ENCODE data around the gene WT1.
A peak's percentile ranks its signal among the peaks of the same experiment; 100 is the strongest.

The WT1 gene

DNA sequence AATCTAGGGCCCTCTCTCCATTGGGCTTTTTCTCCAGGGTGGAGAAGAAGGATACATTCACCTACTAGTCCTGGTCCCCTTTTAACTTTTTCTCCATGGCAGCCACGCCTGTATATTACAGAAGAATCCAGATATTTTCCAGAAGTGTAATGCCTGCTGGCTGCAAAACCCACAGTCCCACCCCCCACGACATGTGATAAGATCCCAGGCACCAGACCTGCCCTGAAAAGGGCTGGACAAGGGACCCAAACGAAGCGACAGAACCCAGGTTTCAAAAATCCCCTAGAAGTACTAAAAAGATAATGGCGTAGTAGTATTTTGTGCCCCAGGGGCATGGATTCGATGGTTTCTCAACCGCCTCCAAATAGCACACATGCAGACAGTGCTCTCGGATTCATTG, 2.8 kb downstream of the WT1 start:
- no peak overlapping the region for H2AK5ac ChIP-seq (ENCODE audit: low read depth, low read length)
- no peak overlapping the region for H2BK5ac ChIP-seq (ENCODE audit: low read length)
- H4K91ac ChIP-seq (ENCODE audit: low read depth, low read length, poor library complexity): no peak overlapping the region
- H3K27me3 ChIP-seq (ENCODE audit: control insufficient read depth in 3 of 3, insufficient read depth in 3 of 3, low read depth in 1 of 3, low read length in 3 of 3): peaks cover 84 to 99% (median 99%) of the 10 kb centered on the region in 3 experiments
- peaks cover 0 to 6% of the 10 kb centered on the region in 2 donors for H3K4me1 ChIP-seq (ENCODE audit: control insufficient read depth in 2 of 2, insufficient read depth in 1 of 2, low read depth in 1 of 2, low read length in 2 of 2)
- no peak overlapping the region for H4K8ac ChIP-seq (ENCODE audit: low read depth, low read length)
- no peak overlapping the region for H3K18ac ChIP-seq (ENCODE audit: low read length)
- no peaks in the 10 kb centered on the region for H3K79me1 ChIP-seq (ENCODE audit: low read depth, low read length)
- H3K9me3 ChIP-seq (replicated peaks in 1 of 2; ENCODE audit: control insufficient read depth in 2 of 2, insufficient read depth in 1 of 2, low read depth in 1 of 2, low read length in 2 of 2): peaks cover 2 to 8% of the 10 kb centered on the region in 2 donors
- H3K36me3 ChIP-seq (replicated peaks in 1 of 2; ENCODE audit: control insufficient read depth in 2 of 2, insufficient read depth in 2 of 2, low read length in 2 of 2): no peaks in the 10 kb centered on the region
- H2BK12ac ChIP-seq (ENCODE audit: low read length): no peak overlapping the region
- H2BK120ac ChIP-seq (ENCODE audit: low read depth, low read length): no peak overlapping the region
- H3K23ac ChIP-seq (ENCODE audit: low read depth, low read length, poor library complexity): no peak overlapping the region
- WGBS, 2 donors (ENCODE audit: extremely low coverage in 2 of 2, insufficient read length in 2 of 2, insufficient replicate concordance in 1 of 2): no CpG with 5 or more reads among the region's 8 CpGs
- H2BK15ac ChIP-seq (ENCODE audit: low read length): no peak overlapping the region
- H3K9ac ChIP-seq (ENCODE audit: low read depth, low read length, poor library complexity): no peak overlapping the region
- no peak for DNase-seq (ENCODE audit: low spot score)
- H3K27ac ChIP-seq (replicated peaks; ENCODE audit: low read length): no peak overlapping the region
- H3K14ac ChIP-seq (ENCODE audit: low read length): no peak overlapping the region
- no peak overlapping the region for H3K4me2 ChIP-seq (ENCODE audit: insufficient read depth, low read length, poor library complexity, severe bottlenecking)
- H3K4me3 ChIP-seq (ENCODE audit: low read length in 2 of 2): no peak overlapping the region
- no peak overlapping the region for H3K4ac ChIP-seq (ENCODE audit: low read length)
- no peak overlapping the region for H2AFZ ChIP-seq (ENCODE audit: low read length)

GRCh38 chr11:32430568-32431381, 4.6 kb downstream of the WT1 start:
- Histone ChIP-seq H2BK5ac (ENCODE audit: low read length) (no peak overlapping the region), H3K4ac (ENCODE audit: low read length) (no peak overlapping the region), H3K4me1 (ENCODE audit: control insufficient read depth in 2 of 2, insufficient read depth in 1 of 2, low read depth in 1 of 2, low read length in 2 of 2) (peaks cover 0 to 11% of the 10 kb centered on the region in 2 donors), H3K36me3 (replicated peaks in 1 of 2; ENCODE audit: control insufficient read depth in 2 of 2, insufficient read depth in 2 of 2, low read length in 2 of 2) (no peaks in the 10 kb centered on the region), H3K27me3 (ENCODE audit: control insufficient read depth in 3 of 3, insufficient read depth in 3 of 3, low read depth in 1 of 3, low read length in 3 of 3) (peaks cover 77 to 99% (median 99%) of the 10 kb centered on the region in 3 experiments), H3K79me1 (ENCODE audit: low read depth, low read length) (no peaks in the 10 kb centered on the region), H3K9me3 (replicated peaks in 1 of 2; ENCODE audit: control insufficient read depth in 2 of 2, insufficient read depth in 1 of 2, low read depth in 1 of 2, low read length in 2 of 2) (peaks cover 2 to 8% of the 10 kb centered on the region in 2 donors), H3K4me3 (ENCODE audit: low read length in 2 of 2) (no peak overlapping the region), H3K9ac (ENCODE audit: low read depth, low read length, poor library complexity) (no peak overlapping the region), H3K14ac (ENCODE audit: low read length) (peak overlapping the region; percentile 48), H3K23ac (ENCODE audit: low read depth, low read length, poor library complexity) (peak overlapping the region; percentile 20), H2BK120ac (ENCODE audit: low read depth, low read length) (peak overlapping the region; percentile 27), H4K8ac (ENCODE audit: low read depth, low read length) (no peak overlapping the region), H3K27ac (replicated peaks; ENCODE audit: low read length) (no peak overlapping the region), H3K4me2 (ENCODE audit: insufficient read depth, low read length, poor library complexity, severe bottlenecking) (peak overlapping the region; percentile 36), H2BK15ac (ENCODE audit: low read length) (no peak overlapping the region), H2AK5ac (ENCODE audit: low read depth, low read length) (peak overlapping the region; percentile 32), H2BK12ac (ENCODE audit: low read length) (no peak overlapping the region), H3K18ac (ENCODE audit: low read length) (peak overlapping the region; percentile 20), H2AFZ (ENCODE audit: low read length) (peak overlapping the region; percentile 37), H4K91ac (ENCODE audit: low read depth, low read length, poor library complexity) (no peak overlapping the region)
- no peak for DNase-seq (ENCODE audit: low spot score)
- WGBS, 2 donors (ENCODE audit: extremely low coverage in 2 of 2, insufficient read length in 2 of 2, insufficient replicate concordance in 1 of 2): no CpG with 5 or more reads among the region's 59 CpGs

- Histone ChIP-seq H3K14ac (ENCODE audit: low read length) (no peak overlapping the region), H3K27ac (replicated peaks; ENCODE audit: low read length) (no peak overlapping the region), H2AK5ac (ENCODE audit: low read depth, low read length) (no peak overlapping the region), H3K9ac (ENCODE audit: low read depth, low read length, poor library complexity) (no peak overlapping the region), H2BK12ac (ENCODE audit: low read length) (no peak overlapping the region), H3K18ac (ENCODE audit: low read length) (no peak overlapping the region), H3K27me3 (ENCODE audit: control insufficient read depth in 3 of 3, insufficient read depth in 3 of 3, low read depth in 1 of 3, low read length in 3 of 3) (peaks cover 68 to 99% (median 97%) of the 10 kb centered on the region in 3 experiments), H3K4me3 (ENCODE audit: low read length in 2 of 2) (no peak overlapping the region), H2BK15ac (ENCODE audit: low read length) (no peak overlapping the region), H3K23ac (ENCODE audit: low read depth, low read length, poor library complexity) (no peak overlapping the region), H3K36me3 (replicated peaks in 1 of 2; ENCODE audit: control insufficient read depth in 2 of 2, insufficient read depth in 2 of 2, low read length in 2 of 2) (no peaks in the 10 kb centered on the region), H4K91ac (ENCODE audit: low read depth, low read length, poor library complexity) (no peak overlapping the region), H3K4me1 (ENCODE audit: control insufficient read depth in 2 of 2, insufficient read depth in 1 of 2, low read depth in 1 of 2, low read length in 2 of 2) (peaks cover 0 to 8% of the 10 kb centered on the region in 2 donors), H3K4me2 (ENCODE audit: insufficient read depth, low read length, poor library complexity, severe bottlenecking) (no peak overlapping the region), H3K79me1 (ENCODE audit: low read depth, low read length) (no peaks in the 10 kb centered on the region), H2BK5ac (ENCODE audit: low read length) (no peak overlapping the region), H2AFZ (ENCODE audit: low read length) (no peak overlapping the region), H4K8ac (ENCODE audit: low read depth, low read length) (no peak overlapping the region), H2BK120ac (ENCODE audit: low read depth, low read length) (no peak overlapping the region), H3K4ac (ENCODE audit: low read length) (no peak overlapping the region), H3K9me3 (replicated peaks in 1 of 2; ENCODE audit: control insufficient read depth in 2 of 2, insufficient read depth in 1 of 2, low read depth in 1 of 2, low read length in 2 of 2) (peaks cover 2 to 8% of the 10 kb centered on the region in 2 donors)
- no CpG with 5 or more reads among the region's 5 CpGs for WGBS, 2 donors (ENCODE audit: extremely low coverage in 2 of 2, insufficient read length in 2 of 2, insufficient replicate concordance in 1 of 2)
- no peak for DNase-seq (ENCODE audit: low spot score)
Measured at GRCh38 chr11:32429477-32429876, 5.9 kb downstream of the WT1 start.

GRCh38 chr11:32428665-32429303, 6.6 kb downstream of the WT1 start:
- no peaks in the 10 kb centered on the region for H3K36me3 ChIP-seq (replicated peaks in 1 of 2; ENCODE audit: control insufficient read depth in 2 of 2, insufficient read depth in 2 of 2, low read length in 2 of 2)
- H3K4ac ChIP-seq (ENCODE audit: low read length): no peak overlapping the region
- H3K4me3 ChIP-seq (ENCODE audit: low read length in 2 of 2): no peak overlapping the region
- no peak overlapping the region for H3K27ac ChIP-seq (replicated peaks; ENCODE audit: low read length)
- no peak overlapping the region for H4K91ac ChIP-seq (ENCODE audit: low read depth, low read length, poor library complexity)
- peaks cover 0 to 8% of the 10 kb centered on the region in 2 donors for H3K4me1 ChIP-seq (ENCODE audit: control insufficient read depth in 2 of 2, insufficient read depth in 1 of 2, low read depth in 1 of 2, low read length in 2 of 2)
- H2BK120ac ChIP-seq (ENCODE audit: low read depth, low read length): no peak overlapping the region
- peaks cover 61 to 98% (median 90%) of the 10 kb centered on the region in 3 experiments for H3K27me3 ChIP-seq (ENCODE audit: control insufficient read depth in 3 of 3, insufficient read depth in 3 of 3, low read depth in 1 of 3, low read length in 3 of 3)
- WGBS, 2 donors (ENCODE audit: extremely low coverage in 2 of 2, insufficient read length in 2 of 2, insufficient replicate concordance in 1 of 2): no CpG with 5 or more reads among the region's 31 CpGs
- no peak for DNase-seq (ENCODE audit: low spot score)
- H2AK5ac ChIP-seq (ENCODE audit: low read depth, low read length): no peak overlapping the region
- H3K79me1 ChIP-seq (ENCODE audit: low read depth, low read length): no peaks in the 10 kb centered on the region
- no peak overlapping the region for H2BK15ac ChIP-seq (ENCODE audit: low read length)
- H3K4me2 ChIP-seq (ENCODE audit: insufficient read depth, low read length, poor library complexity, severe bottlenecking): no peak overlapping the region
- H2BK12ac ChIP-seq (ENCODE audit: low read length): no peak overlapping the region
- H3K14ac ChIP-seq (ENCODE audit: low read length): no peak overlapping the region
- no peak overlapping the region for H4K8ac ChIP-seq (ENCODE audit: low read depth, low read length)
- no peak overlapping the region for H3K9ac ChIP-seq (ENCODE audit: low read depth, low read length, poor library complexity)
- no peak overlapping the region for H2AFZ ChIP-seq (ENCODE audit: low read length)
- H2BK5ac ChIP-seq (ENCODE audit: low read length): no peak overlapping the region
- peak overlapping the region; percentile 47 for H3K23ac ChIP-seq (ENCODE audit: low read depth, low read length, poor library complexity)
- no peak overlapping the region for H3K18ac ChIP-seq (ENCODE audit: low read length)
- H3K9me3 ChIP-seq (replicated peaks in 1 of 2; ENCODE audit: control insufficient read depth in 2 of 2, insufficient read depth in 1 of 2, low read depth in 1 of 2, low read length in 2 of 2): peaks cover 0 to 8% of the 10 kb centered on the region in 2 donors
